ENCODE measurements around the gene DPP7.

DNA sequence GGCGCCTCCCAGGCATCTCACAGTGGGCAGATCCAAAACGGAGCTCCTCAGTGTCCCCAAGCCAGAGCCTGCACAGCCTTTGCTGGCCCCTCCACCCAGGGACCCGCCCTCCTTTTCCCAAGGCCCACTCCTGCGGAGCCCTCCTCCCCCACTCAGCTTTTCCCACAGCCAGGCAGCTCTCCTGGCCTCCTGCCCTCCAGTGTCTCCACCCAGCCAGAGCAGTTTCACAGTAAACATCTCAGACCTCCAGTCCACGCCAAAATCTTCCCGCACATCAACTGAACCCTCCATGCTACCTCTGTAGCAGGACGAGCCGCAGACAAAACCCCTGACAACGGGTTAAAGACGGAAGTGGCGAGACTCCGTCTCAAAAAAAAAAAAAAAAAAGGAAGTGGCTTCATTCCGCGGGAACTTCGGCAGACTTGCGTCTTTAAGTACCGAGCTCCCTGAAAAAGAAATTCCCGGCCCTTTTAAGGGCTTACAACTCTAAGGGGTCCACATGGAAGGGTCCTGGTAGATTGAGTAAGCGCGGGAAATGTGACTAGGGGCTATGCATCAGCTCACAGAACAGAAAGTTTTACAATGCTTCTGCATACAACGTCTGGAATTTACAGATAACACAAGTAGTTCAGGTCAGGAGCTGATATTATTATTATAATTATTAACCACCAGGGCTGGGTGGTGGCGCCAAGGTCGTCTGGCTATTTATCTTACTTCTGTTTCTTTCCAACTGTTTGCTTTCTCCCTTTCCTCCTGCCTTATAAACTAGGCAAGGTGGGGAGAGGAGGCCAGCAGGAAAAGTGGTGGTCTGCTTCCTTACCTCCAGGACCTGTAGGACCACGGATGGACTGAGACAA is 13.0 kb upstream of the DPP7 start:
- TF ChIP-seq, protein P1, sequence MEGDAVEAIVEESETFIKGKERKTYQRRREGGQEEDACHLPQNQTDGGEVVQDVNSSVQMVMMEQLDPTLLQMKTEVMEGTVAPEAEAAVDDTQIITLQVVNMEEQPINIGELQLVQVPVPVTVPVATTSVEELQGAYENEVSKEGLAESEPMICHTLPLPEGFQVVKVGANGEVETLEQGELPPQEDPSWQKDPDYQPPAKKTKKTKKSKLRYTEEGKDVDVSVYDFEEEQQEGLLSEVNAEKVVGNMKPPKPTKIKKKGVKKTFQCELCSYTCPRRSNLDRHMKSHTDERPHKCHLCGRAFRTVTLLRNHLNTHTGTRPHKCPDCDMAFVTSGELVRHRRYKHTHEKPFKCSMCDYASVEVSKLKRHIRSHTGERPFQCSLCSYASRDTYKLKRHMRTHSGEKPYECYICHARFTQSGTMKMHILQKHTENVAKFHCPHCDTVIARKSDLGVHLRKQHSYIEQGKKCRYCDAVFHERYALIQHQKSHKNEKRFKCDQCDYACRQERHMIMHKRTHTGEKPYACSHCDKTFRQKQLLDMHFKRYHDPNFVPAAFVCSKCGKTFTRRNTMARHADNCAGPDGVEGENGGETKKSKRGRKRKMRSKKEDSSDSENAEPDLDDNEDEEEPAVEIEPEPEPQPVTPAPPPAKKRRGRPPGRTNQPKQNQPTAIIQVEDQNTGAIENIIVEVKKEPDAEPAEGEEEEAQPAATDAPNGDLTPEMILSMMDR (IDR thresholded peaks at IDR 0.05; ENCODE audit: insufficient read depth, low read length, poor library complexity, severe bottlenecking), result no peak
- no peak for TF ChIP-seq EZH2phosphoT487 (conservative IDR thresholded peaks at IDR 0.05; ENCODE audit: low read length)

Measured in SU-DHL-6 (cell line).